Neural cell (in vitro differentiated cells): ENCODE measurements around the gene PAQR3. TPM values are rescaled to one million over a fixed set of nuclear protein-coding genes. Genes with fewer than 3 reads are reported as not detected.
"Not testable (repeated sequence)": the region's sequence is repeated elsewhere in the genome, so short reads cannot be mapped to it uniquely, and the experiment has no call there.

Experiments
- H2AFZ ChIP-seq: fragments of 200-600, 300-800 bp; sonication (generic), shearing (Covaris generic); 2 replicates; pipeline ENCODE4 v1.6.0; 2014; ENCODE audit warnings: low read depth, mild to moderate bottlenecking, antibody characterized with exemption, low read length, moderate library complexity
- H3F3A ChIP-seq: fragments of 200-600 bp; shearing (Covaris generic); 2 replicates; pipeline ENCODE4 v1.6.1; 2016; ENCODE audit warnings: mild to moderate bottlenecking, moderate library complexity, mixed read lengths, antibody characterized with exemption, low read length; ENCODE audit not compliant: insufficient read depth, poor library complexity, severe bottlenecking
- H3K27ac ChIP-seq: fragments of 200-600, 300-800 bp; sonication (generic), shearing (Covaris generic); 2 replicates; pipeline ENCODE4 v1.5.1; 2014; ENCODE audit warnings: mild to moderate bottlenecking, low read length, moderate library complexity
- H3K27me3 ChIP-seq: fragments of 300-800, 200-600 bp; sonication (generic), shearing (Covaris generic); 2 replicates; pipeline ENCODE4 v1.6.0; 2014; ENCODE audit warnings: mild to moderate bottlenecking, low read depth, low read length, moderate library complexity; ENCODE audit not compliant: insufficient read depth
- H3K36me3 ChIP-seq: fragments of 300-800, 200-600 bp; sonication (generic), shearing (Covaris generic); 2 replicates; pipeline ENCODE4 v1.5.1; 2014; ENCODE audit warnings: mild to moderate bottlenecking, antibody characterized with exemption, low read length, moderate library complexity; ENCODE audit not compliant: insufficient read depth
- H3K4me2 ChIP-seq: fragments of 300-800, 200-600 bp; sonication (generic), shearing (Covaris generic); 2 replicates; pipeline ENCODE4 v1.6.0; 2014; ENCODE audit warnings: mild to moderate bottlenecking, low read length
- H3K4me3 ChIP-seq: fragments of 300-800, 200-600 bp; sonication (generic), shearing (Covaris generic); 2 replicates; pipeline ENCODE4 v1.5.1; 2014; ENCODE audit warnings: mild to moderate bottlenecking, low read length, moderate library complexity
- H3K79me2 ChIP-seq: fragments of 200-600 bp; shearing (Covaris generic); replicated peaks from 2 replicates; pipeline ENCODE4 v1.6.0; 2014; ENCODE audit warnings: mild to moderate bottlenecking, low read length, moderate library complexity; ENCODE audit not compliant: insufficient read depth
- H3K9ac ChIP-seq: fragments of 300-800, 200-600 bp; sonication (generic), shearing (Covaris generic); 2 replicates; pipeline ENCODE4 v1.6.1; 2016; ENCODE audit warnings: mild to moderate bottlenecking, low read length, mixed read lengths
- H3K9me2 ChIP-seq: fragments of 200-600 bp; shearing (Covaris generic); 2 replicates; pipeline ENCODE4 v1.6.1; 2016; ENCODE audit warnings: mild to moderate bottlenecking, low read length, mixed read lengths; ENCODE audit not compliant: insufficient read depth
- H3K9me3 ChIP-seq: fragments of 200-600, 300-800 bp; sonication (generic), shearing (Covaris generic); 2 replicates; pipeline ENCODE4 v1.6.1; 2016; ENCODE audit warnings: mild to moderate bottlenecking, mixed run types, low read length, moderate library complexity, mixed read lengths
- H4K20me1 ChIP-seq: fragments of 200-600 bp; shearing (Covaris generic); 2 replicates; pipeline ENCODE4 v1.6.1; 2016; ENCODE audit warnings: mild to moderate bottlenecking, mixed run types; ENCODE audit not compliant: insufficient read depth
- CTCF ChIP-seq: fragments of 450-650 bp; IDR thresholded peaks from 2 replicates; pipeline ENCODE4 v1.5.1; 2014; ENCODE audit warnings: antibody characterized with exemption, mild to moderate bottlenecking, moderate library complexity; ENCODE audit not compliant: poor library complexity, severe bottlenecking
- EP300 ChIP-seq: fragments of 450-650 bp; conservative IDR thresholded peaks from 2 replicates; pipeline ENCODE4 v1.6.1; 2014; ENCODE audit warnings: antibody characterized with exemption, mild to moderate bottlenecking, moderate library complexity; ENCODE audit not compliant: poor library complexity, severe bottlenecking
- EZH2 ChIP-seq: fragments of 200-600, 300-800 bp; shearing (Covaris generic), sonication (generic); IDR thresholded peaks from 2 replicates; pipeline ENCODE4 v1.6.1; 2014; ENCODE audit warnings: antibody characterized with exemption, low read length, borderline replicate concordance, mild to moderate bottlenecking; ENCODE audit not compliant: insufficient read depth, poor library complexity, severe bottlenecking
- MXI1 ChIP-seq: fragments of 450-650 bp; conservative IDR thresholded peaks from 2 replicates; pipeline ENCODE4 v1.6.1; 2014; ENCODE audit warnings: antibody characterized with exemption, mild to moderate bottlenecking; ENCODE audit not compliant: poor library complexity, severe bottlenecking
- POLR2AphosphoS5 ChIP-seq: IDR thresholded peaks from 2 replicates; pipeline ENCODE4 v1.6.1; 2012
- RAD21 ChIP-seq: fragments of 450-650 bp; conservative IDR thresholded peaks from 2 replicates; pipeline ENCODE4 v1.6.1; 2014; ENCODE audit warnings: antibody characterized with exemption, mild to moderate bottlenecking, moderate library complexity
- REST ChIP-seq: IDR thresholded peaks from 2 replicates; pipeline ENCODE4 v1.6.1; 2012; ENCODE audit warnings: borderline replicate concordance
- SMC3 ChIP-seq: fragments of 450-650 bp; conservative IDR thresholded peaks from 2 replicates; pipeline ENCODE4 v1.6.1; 2014; ENCODE audit warnings: antibody characterized with exemption, mild to moderate bottlenecking, moderate library complexity; ENCODE audit not compliant: poor library complexity
- TAF1 ChIP-seq: IDR thresholded peaks from 2 replicates; pipeline ENCODE4 v1.6.1; 2012; ENCODE audit warnings: low read depth
- polyA plus RNA-seq: library from polyadenylated mRNA; depleted of rRNA; stranded (reverse); fragments of >200 nt; gene quantifications from 2 replicates; pipeline ENCODE4 v1.2.3, GENCODE V29; 2014

PAQR3 gene
- polyA plus RNA-seq, 1 donor from 2014 or later: 123 TPM

DNA sequence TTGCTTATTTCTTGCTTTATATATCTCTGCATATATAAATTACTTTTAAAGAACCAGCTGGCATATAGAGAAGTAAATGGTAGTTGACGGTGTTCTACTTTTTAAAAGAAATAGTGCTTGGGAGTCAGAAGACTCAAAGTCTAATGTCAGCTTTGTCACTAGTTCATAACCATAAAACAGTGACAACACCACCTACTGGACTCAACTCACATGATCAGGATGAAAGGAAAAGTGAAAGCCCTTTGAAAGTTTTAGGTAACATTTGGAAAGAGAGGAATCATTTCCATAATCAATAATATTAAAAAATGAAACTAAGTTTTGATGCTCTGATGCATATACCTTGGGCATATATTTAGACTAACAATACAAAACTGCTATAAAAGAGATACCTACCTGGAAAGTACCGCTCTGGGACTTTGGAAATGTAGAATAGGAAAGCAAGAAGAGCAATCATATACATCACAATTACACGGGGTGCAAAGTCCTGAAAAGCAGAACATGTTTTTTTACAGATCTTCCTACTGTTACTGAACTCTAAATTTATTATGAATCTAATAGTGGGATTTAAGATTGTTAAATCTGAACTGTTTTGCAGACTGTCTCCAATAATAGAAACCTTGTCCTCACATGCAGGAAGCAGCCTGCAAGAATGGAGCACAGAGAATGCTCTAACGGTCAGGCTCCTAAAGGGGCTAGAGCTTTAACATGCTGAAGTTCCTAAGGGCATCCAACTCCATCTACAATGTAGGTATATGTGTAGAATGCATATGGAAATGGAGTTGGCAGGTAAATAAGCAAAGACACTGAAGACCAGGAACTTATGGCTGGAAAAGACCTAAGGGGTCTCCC is 15.6 kb downstream of the PAQR3 start:
- H3K4me3 ChIP-seq: no peak overlapping the region
- no peaks in the 10 kb centered on the region for H3K27me3 ChIP-seq
- no peak overlapping the region for H3K27ac ChIP-seq
- H3K36me3 ChIP-seq: peaks cover 12% of the 10 kb centered on the region
- TF ChIP-seq SMC3 (no peak), EP300 (no peak), MXI1 (no peak), RAD21 (no peak)
- H3F3A ChIP-seq: no peaks in the 10 kb centered on the region
- no peak overlapping the region for H3K9ac ChIP-seq
- H3K9me3 ChIP-seq: no peaks in the 10 kb centered on the region
- no peak overlapping the region for H3K4me2 ChIP-seq
- no peaks in the 10 kb centered on the region for H3K79me2 ChIP-seq
- no peaks in the 10 kb centered on the region for H3K9me2 ChIP-seq
- H4K20me1 ChIP-seq: no peaks in the 10 kb centered on the region
- H2AFZ ChIP-seq: no peak overlapping the region

DNA sequence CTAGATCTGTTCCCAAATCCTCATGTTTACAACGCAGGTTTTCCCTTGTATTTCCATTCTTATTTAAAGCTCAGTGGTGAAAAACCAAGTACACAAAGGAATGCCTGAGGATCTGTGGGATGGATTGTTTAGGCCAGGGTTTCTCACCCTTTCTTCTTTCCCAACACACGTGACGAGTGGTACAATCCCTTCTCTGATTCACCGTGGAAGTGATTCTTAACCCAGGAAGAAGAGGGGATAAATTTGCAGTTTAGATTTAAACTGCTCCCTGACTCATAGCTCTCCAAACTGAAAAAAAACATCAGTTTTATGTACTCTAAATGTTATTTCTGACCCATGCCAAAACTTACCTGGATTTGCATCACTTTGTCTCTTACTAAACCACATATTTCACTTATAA is 17.0 kb downstream of the PAQR3 start:
- H3K79me2 ChIP-seq: no peaks in the 10 kb centered on the region
- H3K4me2 ChIP-seq: no peak overlapping the region

GRCh38 chr4:78910612-78911011 is 28.6 kb downstream of the PAQR3 start:
- Histone ChIP-seq H3K4me2 (no peak overlapping the region), H3K27ac (no peak overlapping the region), H3K79me2 (no peaks in the 10 kb centered on the region), H3K27me3 (no peaks in the 10 kb centered on the region), H4K20me1 (no peaks in the 10 kb centered on the region), H3K9ac (no peak overlapping the region), H3F3A (no peaks in the 10 kb centered on the region), H3K9me2 (no peaks in the 10 kb centered on the region), H3K36me3 (no peaks in the 10 kb centered on the region), H2AFZ (no peak overlapping the region), H3K9me3 (no peaks in the 10 kb centered on the region), H3K4me3 (no peak overlapping the region)
- TF ChIP-seq TAF1 (no peak), MXI1 (no peak), SMC3 (no peak), POLR2AphosphoS5 (no peak), REST (no peak), EZH2 (no peak), RAD21 (no peak), CTCF (no peak), EP300 (no peak)

More for the DNA sequence above, 17.0 kb downstream of the PAQR3 start:
- Histone ChIP-seq H4K20me1 (no peaks in the 10 kb centered on the region), H3K9me2 (no peaks in the 10 kb centered on the region), H3K9me3 (no peaks in the 10 kb centered on the region), H3K4me3 (no peak overlapping the region), H2AFZ (no peak overlapping the region), H3K27ac (no peak overlapping the region), H3K36me3 (peaks cover 12% of the 10 kb centered on the region), H3F3A (no peaks in the 10 kb centered on the region), H3K27me3 (no peaks in the 10 kb centered on the region), H3K9ac (no peak overlapping the region)
- no peak for TF ChIP-seq TAF1
- TF ChIP-seq CTCF: no peak
- no peak for TF ChIP-seq MXI1
- TF ChIP-seq EP300: no peak
- TF ChIP-seq RAD21: no peak

- not testable (repeated sequence) for H4K20me1 ChIP-seq, H3K9me2 ChIP-seq, H3K4me3 ChIP-seq, H2AFZ ChIP-seq, H3K9me3 ChIP-seq, H3K36me3 ChIP-seq, H3K79me2 ChIP-seq, H3K9ac ChIP-seq, H3K27ac ChIP-seq, H3K4me2 ChIP-seq, H3K27me3 ChIP-seq, H3F3A ChIP-seq
Observed at GRCh38 chr4:78908974-78909373, 30.3 kb downstream of the PAQR3 start.
